ENCODE data around the gene UBE2E2.

DNA sequence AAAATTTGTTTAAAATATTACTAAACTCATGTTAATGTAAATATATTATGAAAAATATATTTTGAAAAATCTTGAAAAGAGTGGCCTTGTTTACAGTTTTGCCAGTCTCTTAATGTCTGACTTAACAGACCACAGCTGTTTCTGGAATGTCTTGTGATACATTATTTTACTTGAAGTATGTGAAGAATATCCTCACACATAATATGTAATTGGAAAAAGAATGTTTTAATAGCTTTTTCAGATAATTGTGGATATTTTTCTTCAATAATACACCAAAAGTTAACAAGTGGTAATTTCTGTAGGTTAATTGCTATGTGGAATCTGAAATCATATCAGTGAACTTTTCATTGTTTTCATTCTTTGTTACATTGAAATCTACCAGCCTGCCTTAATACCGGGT lies 101.3 kb downstream of the UBE2E2 start:
- TF ChIP-seq, protein P1, sequence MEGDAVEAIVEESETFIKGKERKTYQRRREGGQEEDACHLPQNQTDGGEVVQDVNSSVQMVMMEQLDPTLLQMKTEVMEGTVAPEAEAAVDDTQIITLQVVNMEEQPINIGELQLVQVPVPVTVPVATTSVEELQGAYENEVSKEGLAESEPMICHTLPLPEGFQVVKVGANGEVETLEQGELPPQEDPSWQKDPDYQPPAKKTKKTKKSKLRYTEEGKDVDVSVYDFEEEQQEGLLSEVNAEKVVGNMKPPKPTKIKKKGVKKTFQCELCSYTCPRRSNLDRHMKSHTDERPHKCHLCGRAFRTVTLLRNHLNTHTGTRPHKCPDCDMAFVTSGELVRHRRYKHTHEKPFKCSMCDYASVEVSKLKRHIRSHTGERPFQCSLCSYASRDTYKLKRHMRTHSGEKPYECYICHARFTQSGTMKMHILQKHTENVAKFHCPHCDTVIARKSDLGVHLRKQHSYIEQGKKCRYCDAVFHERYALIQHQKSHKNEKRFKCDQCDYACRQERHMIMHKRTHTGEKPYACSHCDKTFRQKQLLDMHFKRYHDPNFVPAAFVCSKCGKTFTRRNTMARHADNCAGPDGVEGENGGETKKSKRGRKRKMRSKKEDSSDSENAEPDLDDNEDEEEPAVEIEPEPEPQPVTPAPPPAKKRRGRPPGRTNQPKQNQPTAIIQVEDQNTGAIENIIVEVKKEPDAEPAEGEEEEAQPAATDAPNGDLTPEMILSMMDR (IDR thresholded peaks at IDR 0.05) = no peak
- TF ChIP-seq POLR2AphosphoS5 (IDR thresholded peaks at IDR 0.05) = no peak
